Sigmoid colon (tissue), 7 donors: ENCODE measurements around the gene DNAH7. TPM values are rescaled to one million over a fixed set of nuclear protein-coding genes. Genes with fewer than 3 reads are reported as not detected.
A peak's percentile ranks its signal among the peaks of the same experiment; 100 is the strongest.

Experiments used
- DNase-seq: peaks from one replicate; pipeline ENCODE4 v3.0.0-alpha.2; 2019
- H3K27ac ChIP-seq, 4 donors: fragments of 200-600 bp; sonication (generic); one replicate each; pipeline ENCODE4 v1.5.1; 2016 to 2019; ENCODE audit warnings: mild to moderate bottlenecking in 1 of 4
- H3K27me3 ChIP-seq, 3 donors: fragments of 200-600 bp; sonication (generic); one replicate each; pipeline ENCODE4 v1.5.1; 2019; ENCODE audit warnings: mild to moderate bottlenecking in 1 of 3
- H3K36me3 ChIP-seq, 4 donors: fragments of 200-600 bp; sonication (generic); one replicate each; pipeline ENCODE4 v1.5.1; 2016 to 2019
- H3K4me1 ChIP-seq, 4 donors: fragments of 200-600 bp; sonication (generic); one replicate each; pipeline ENCODE4 v1.5.1; 2017 to 2019
- H3K4me3 ChIP-seq, 4 donors: fragments of 200-600 bp; sonication (generic); one replicate each; pipeline ENCODE4 v1.5.1; 2017 to 2019; ENCODE audit warnings: mild to moderate bottlenecking in 2 of 4, moderate library complexity in 1 of 4
- H3K9me3 ChIP-seq, 4 donors: fragments of 200-600 bp in 3 of 4; sonication (generic) in 3 of 4; one replicate each; pipeline versions ENCODE4 v1.5.1 to v1.6.1; 2013 to 2019
- CTCF ChIP-seq, 4 experiments: fragments of 450-650 bp in 3 of 4; fragments of 200-600 bp in 1 of 4; IDR thresholded peaks; one replicate each; pipeline ENCODE4 v1.5.1; 2016 to 2019; ENCODE audit warnings: antibody characterized with exemption in 4 of 4, mild to moderate bottlenecking in 3 of 4, moderate library complexity in 2 of 4
- EP300 ChIP-seq, 4 donors: sonication (generic); formaldehyde crosslinking; IDR thresholded peaks; one replicate each; pipeline ENCODE4 v1.6.1; 2017; ENCODE audit warnings: antibody characterized with exemption in 4 of 4
- POLR2A ChIP-seq, 2 donors: fragments of 450-650 bp; IDR thresholded peaks; one replicate each; pipeline ENCODE4 v1.6.1; 2016; ENCODE audit warnings: antibody characterized with exemption in 2 of 2, mild to moderate bottlenecking in 2 of 2, moderate library complexity in 2 of 2
- POLR2AphosphoS5 ChIP-seq, 4 donors: sonication (generic); formaldehyde crosslinking; IDR thresholded peaks; one replicate each; pipeline ENCODE4 v1.6.1; 2017; ENCODE audit warnings: antibody characterized with exemption in 4 of 4
- WGBS, 2 donors: extraction: QIAGEN DNeasy Blood & Tissue Kit; methylation state at CpG; one replicate each; pipeline ENCODE4 v1.1.7; 2013; 5-methylcytosine and 5-hydroxymethylcytosine counted together
- intact Hi-C: fragments of 100-400 bp; cut with DNase I; formaldehyde crosslinking; loops from one replicate; pipeline ENCODE4 v1.15.1; 2023
- polyA plus RNA-seq, 3 donors: library from polyadenylated mRNA; stranded (reverse); fragments of 200-250 nt; gene quantifications; one replicate each; pipeline ENCODE4 v1.2.3, GENCODE V29; 2013
- total RNA-seq, 4 donors: library from RNA; depleted of rRNA; stranded (reverse); fragments of >200 nt; gene quantifications; one replicate each; pipeline ENCODE4 v1.1.0, GENCODE V29; 2016
- donor health status: healthy with polysubstance abuse.
- donor health status: Bipolar disorder and iron deficiency.
- donor health status: healthy.

The DNAH7 gene
- total RNA-seq (1 to 10 TPM in 1 of 4 donors, under 1 TPM in 3; 0.36 to 1.9 (median 0.70) TPM), polyA plus RNA-seq (1 to 10 TPM in 2 of 3 donors, under 1 TPM in 1; 0.57 to 1.4 (median 1.2) TPM)

GRCh38 chr2:196068271-196069209 is at the start of gene DNAH7:
DNAH7 (minus strand) TSS chr2:196068837; CDS start chr2:196068711, 126 bp downstream.
- TF ChIP-seq POLR2A (IDR thresholded peaks at IDR 0.05) = no peak
- TF ChIP-seq CTCF (IDR thresholded peaks at IDR 0.05) = peak; percentile 64 to 71 (median 65)
- no peak for TF ChIP-seq EP300 (IDR thresholded peaks at IDR 0.05)
- peak in 2 of 4 donors; percentile 30 to 42 for TF ChIP-seq POLR2AphosphoS5 (IDR thresholded peaks at IDR 0.05)
- intact Hi-C loops = loop anchor here (2.0 kb wide), 1 partner anchor 102 kb away; the partner anchor contains the start of gene STK17B
- H3K27me3 ChIP-seq = no peaks in the 10 kb centered on the region
- 1 to 5% methylated on average over 53 of the region's 53 CpGs for WGBS, 2 donors
- peak; percentile 95 for DNase-seq
- no peaks in the 10 kb centered on the region for H3K9me3 ChIP-seq
- H3K4me3 ChIP-seq = peak within 1 kb of the TSS; percentile 82 to 87 (median 84)
- H3K36me3 ChIP-seq = no peaks in the 10 kb centered on the region
- H3K4me1 ChIP-seq = peaks cover 0 to 10% (median 6%) of the 10 kb centered on the region in 4 donors
- H3K27ac ChIP-seq = peak within 1 kb of the TSS; percentile 69 to 80 (median 72)

- Histone ChIP-seq H3K36me3 (no peaks in the 10 kb centered on the region), H3K9me3 (no peaks in the 10 kb centered on the region), H3K4me3 (no peak overlapping the region), H3K27ac (no peak overlapping the region), H3K27me3 (no peaks in the 10 kb centered on the region), H3K4me1 (no peaks in the 10 kb centered on the region)
- no peak for DNase-seq
- WGBS, 2 donors = 96% methylated on average over 4 of the region's 4 CpGs
- no peak for TF ChIP-seq POLR2A (IDR thresholded peaks at IDR 0.05)
- no peak for TF ChIP-seq CTCF (IDR thresholded peaks at IDR 0.05)
- TF ChIP-seq EP300 (IDR thresholded peaks at IDR 0.05) = no peak
- no peak for TF ChIP-seq POLR2AphosphoS5 (IDR thresholded peaks at IDR 0.05)
- intact Hi-C loops = no loop called here
Observed at GRCh38 chr2:196117214-196117705, 48.6 kb upstream of the DNAH7 start.

GRCh38 chr2:196113061-196113974 is 44.7 kb upstream of the DNAH7 start:
- H3K4me3 ChIP-seq = no peak overlapping the region
- no peaks in the 10 kb centered on the region for H3K4me1 ChIP-seq
- no peaks in the 10 kb centered on the region for H3K36me3 ChIP-seq
- intact Hi-C loops = no loop called here
- TF ChIP-seq CTCF (IDR thresholded peaks at IDR 0.05) (no peak), POLR2A (IDR thresholded peaks at IDR 0.05) (no peak), POLR2AphosphoS5 (IDR thresholded peaks at IDR 0.05) (no peak), EP300 (IDR thresholded peaks at IDR 0.05) (no peak)
- no peaks in the 10 kb centered on the region for H3K9me3 ChIP-seq
- H3K27ac ChIP-seq = peak overlapping the region in 1 of 4 donors; percentile 48
- DNase-seq = no peak
- 64 to 79% methylated on average over 7 of the region's 7 CpGs for WGBS, 2 donors
- no peaks in the 10 kb centered on the region for H3K27me3 ChIP-seq

- no peak for DNase-seq
- WGBS, 2 donors = 64 to 81% methylated on average over 5 of the region's 5 CpGs
- H3K27me3 ChIP-seq = no peaks in the 10 kb centered on the region
- H3K4me3 ChIP-seq = no peak overlapping the region
- intact Hi-C loops = no loop called here
- no peaks in the 10 kb centered on the region for H3K9me3 ChIP-seq
- no peaks in the 10 kb centered on the region for H3K36me3 ChIP-seq
- no peak overlapping the region for H3K27ac ChIP-seq
- no peaks in the 10 kb centered on the region for H3K4me1 ChIP-seq
- TF ChIP-seq EP300 (IDR thresholded peaks at IDR 0.05) = no peak
- no peak for TF ChIP-seq POLR2AphosphoS5 (IDR thresholded peaks at IDR 0.05)
- TF ChIP-seq POLR2A (IDR thresholded peaks at IDR 0.05) = no peak
Observed at GRCh38 chr2:196112418-196113034, 43.9 kb upstream of the DNAH7 start.
